A673 (cell line): ENCODE results near the gene ADAD2. TPM values are rescaled to one million over a fixed set of nuclear protein-coding genes. Genes with fewer than 3 reads are reported as not detected.

Source experiments
- BruUV-seq: library from RNA; stranded (reverse); fragments of 400-500 nt; replicated peaks from 2 replicates; lab custom pipeline; 2021; lab: Mats Ljungman, UMichigan
- CTCF ChIA-PET: fragments of 300-600 bp; sonication (Branson Sonifier 250); formaldehyde crosslinking; loops from one replicate; lab custom pipeline; 2022; ENCODE audit warnings: antibody characterized with exemption; lab: Charles Lee
- POLR2A ChIA-PET: fragments of 300-600 bp; sonication (Branson Sonifier 250); formaldehyde crosslinking; loops from one replicate; lab custom pipeline; 2022; ENCODE audit warnings: antibody characterized with exemption; ENCODE audit not compliant: low non-redundant PET; lab: Charles Lee
- DNase-seq: peaks from one replicate; pipeline ENCODE4 v3.0.0-alpha.2; 2015; ENCODE audit warnings: low spot score
- H3K27ac ChIP-seq: fragments of 200-600 bp; sonication (generic); 2 replicates; pipeline ENCODE4 v1.5.1; 2016; ENCODE audit warnings: mixed run types, low read depth, mild to moderate bottlenecking, mixed read lengths, antibody characterized with exemption, low read length; ENCODE audit not compliant: poor library complexity, severe bottlenecking
- H3K27me3 ChIP-seq: fragments of 200-600 bp; sonication (generic); replicated peaks from 2 replicates; pipeline ENCODE4 v1.6.1; 2017; ENCODE audit warnings: mixed run types, low read depth, mild to moderate bottlenecking, mixed read lengths, antibody characterized with exemption, low read length; ENCODE audit not compliant: insufficient read depth, poor library complexity
- H3K36me3 ChIP-seq: fragments of 200-600 bp; sonication (generic); 2 replicates; pipeline ENCODE4 v1.6.1; 2016; ENCODE audit warnings: mixed run types, mild to moderate bottlenecking, mixed read lengths, antibody characterized with exemption, low read length; ENCODE audit not compliant: insufficient read depth, poor library complexity, severe bottlenecking
- H3K4me1 ChIP-seq: fragments of 200-600 bp; sonication (generic); 2 replicates; pipeline ENCODE4 v1.6.1; 2017; ENCODE audit warnings: mixed run types, mild to moderate bottlenecking, mixed read lengths, antibody characterized with exemption, low read length; ENCODE audit not compliant: insufficient read depth, poor library complexity, severe bottlenecking
- H3K4me3 ChIP-seq: fragments of 200-600 bp; sonication (generic); 2 replicates; pipeline ENCODE4 v1.5.1; 2016; ENCODE audit warnings: low read depth, mixed run types, mild to moderate bottlenecking, mixed read lengths, low read length; ENCODE audit not compliant: poor library complexity, severe bottlenecking
- H3K9me3 ChIP-seq: fragments of 200-600 bp; sonication (generic); 2 replicates; pipeline ENCODE4 v1.6.1; 2016; ENCODE audit warnings: mixed run types, low read depth, mild to moderate bottlenecking, mixed read lengths, antibody characterized with exemption, low read length; ENCODE audit not compliant: poor library complexity, severe bottlenecking
- EZH2 ChIP-seq: fragments of 200-600 bp; sonication (generic); IDR thresholded peaks from 2 replicates; pipeline ENCODE4 v1.6.1; 2017; ENCODE audit warnings: borderline replicate concordance, low read depth, mild to moderate bottlenecking, mixed read lengths, antibody characterized with exemption, low read length; ENCODE audit not compliant: poor library complexity, severe bottlenecking
- intact Hi-C: fragments of 100-400 bp; cut with micrococcal nuclease; formaldehyde crosslinking; loops from one replicate; pipeline ENCODE4 v1.10.0; 2022; ENCODE audit not compliant: unreplicated experiment
- total RNA-seq: library from RNA; stranded (reverse); gene quantifications from 2 replicates; pipeline ENCODE4 v1.2.3, GENCODE V29; 2021
- TF ChIP-seq, protein P1 (sequence below): fragments of 300-800, 200-600 bp; sonication (generic); conservative IDR thresholded peaks from 2 replicates; pipeline ENCODE4 v1.5.1; 2017; ENCODE audit warnings: low read depth, mild to moderate bottlenecking, antibody characterized with exemption, low read length, moderate library complexity, mixed read lengths

ADAD2 gene
- total RNA-seq, 1 experiment from 2014 or later = not detected

- no TSS peak for BruUV-seq
- no peak overlapping the region for H3K4me3 ChIP-seq
- H3K4me1 ChIP-seq = no peaks in the 10 kb centered on the region
- no peak for TF ChIP-seq EZH2
- TF ChIP-seq, protein P1, sequence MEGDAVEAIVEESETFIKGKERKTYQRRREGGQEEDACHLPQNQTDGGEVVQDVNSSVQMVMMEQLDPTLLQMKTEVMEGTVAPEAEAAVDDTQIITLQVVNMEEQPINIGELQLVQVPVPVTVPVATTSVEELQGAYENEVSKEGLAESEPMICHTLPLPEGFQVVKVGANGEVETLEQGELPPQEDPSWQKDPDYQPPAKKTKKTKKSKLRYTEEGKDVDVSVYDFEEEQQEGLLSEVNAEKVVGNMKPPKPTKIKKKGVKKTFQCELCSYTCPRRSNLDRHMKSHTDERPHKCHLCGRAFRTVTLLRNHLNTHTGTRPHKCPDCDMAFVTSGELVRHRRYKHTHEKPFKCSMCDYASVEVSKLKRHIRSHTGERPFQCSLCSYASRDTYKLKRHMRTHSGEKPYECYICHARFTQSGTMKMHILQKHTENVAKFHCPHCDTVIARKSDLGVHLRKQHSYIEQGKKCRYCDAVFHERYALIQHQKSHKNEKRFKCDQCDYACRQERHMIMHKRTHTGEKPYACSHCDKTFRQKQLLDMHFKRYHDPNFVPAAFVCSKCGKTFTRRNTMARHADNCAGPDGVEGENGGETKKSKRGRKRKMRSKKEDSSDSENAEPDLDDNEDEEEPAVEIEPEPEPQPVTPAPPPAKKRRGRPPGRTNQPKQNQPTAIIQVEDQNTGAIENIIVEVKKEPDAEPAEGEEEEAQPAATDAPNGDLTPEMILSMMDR = no peak
- no peak for DNase-seq
- no peaks in the 10 kb centered on the region for H3K36me3 ChIP-seq
- ChIA-PET POLR2A (no interaction called here), CTCF (no interaction called here)
- no peaks in the 10 kb centered on the region for H3K9me3 ChIP-seq
- H3K27ac ChIP-seq = no peak overlapping the region
- H3K27me3 ChIP-seq = peaks cover 22% of the 10 kb centered on the region
- intact Hi-C loops = no loop called here
These were observed 43.6 kb downstream of the ADAD2 start for GRCh38 chr16:84234321-84235241.

DNA sequence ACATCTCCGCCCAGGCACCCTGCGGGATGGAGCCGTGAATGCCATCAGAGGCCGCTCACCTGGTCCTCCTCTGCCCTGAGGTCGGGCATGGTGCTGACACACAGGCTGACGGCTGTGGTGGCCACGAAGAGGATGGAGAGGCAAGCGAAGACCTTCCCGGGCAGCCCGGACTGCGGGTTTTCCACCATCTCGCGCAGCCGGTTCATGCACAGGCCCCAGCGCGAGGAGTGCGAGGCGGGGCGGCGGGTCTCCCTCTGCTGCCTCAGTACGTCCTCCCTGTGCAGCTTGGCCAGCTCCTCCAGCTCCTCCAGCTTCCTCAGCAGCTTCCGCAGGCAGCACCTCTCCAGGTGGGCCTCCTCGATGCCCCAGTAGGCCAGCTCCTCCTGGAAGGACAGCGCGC lies 45.7 kb downstream of the ADAD2 start:
- no peak for TF ChIP-seq EZH2
- TF ChIP-seq, protein P1 = no peak
- H3K36me3 ChIP-seq = no peaks in the 10 kb centered on the region
- CTCF ChIA-PET = no interaction called here
- POLR2A ChIA-PET = no interaction called here
- intact Hi-C loops = no loop called here
- no peak overlapping the region for H3K4me3 ChIP-seq
- H3K27me3 ChIP-seq = peaks cover 28% of the 10 kb centered on the region
- DNase-seq = no peak
- H3K4me1 ChIP-seq = no peaks in the 10 kb centered on the region
- H3K27ac ChIP-seq = no peak overlapping the region
- no peaks in the 10 kb centered on the region for H3K9me3 ChIP-seq
- BruUV-seq = no TSS peak

DNA sequence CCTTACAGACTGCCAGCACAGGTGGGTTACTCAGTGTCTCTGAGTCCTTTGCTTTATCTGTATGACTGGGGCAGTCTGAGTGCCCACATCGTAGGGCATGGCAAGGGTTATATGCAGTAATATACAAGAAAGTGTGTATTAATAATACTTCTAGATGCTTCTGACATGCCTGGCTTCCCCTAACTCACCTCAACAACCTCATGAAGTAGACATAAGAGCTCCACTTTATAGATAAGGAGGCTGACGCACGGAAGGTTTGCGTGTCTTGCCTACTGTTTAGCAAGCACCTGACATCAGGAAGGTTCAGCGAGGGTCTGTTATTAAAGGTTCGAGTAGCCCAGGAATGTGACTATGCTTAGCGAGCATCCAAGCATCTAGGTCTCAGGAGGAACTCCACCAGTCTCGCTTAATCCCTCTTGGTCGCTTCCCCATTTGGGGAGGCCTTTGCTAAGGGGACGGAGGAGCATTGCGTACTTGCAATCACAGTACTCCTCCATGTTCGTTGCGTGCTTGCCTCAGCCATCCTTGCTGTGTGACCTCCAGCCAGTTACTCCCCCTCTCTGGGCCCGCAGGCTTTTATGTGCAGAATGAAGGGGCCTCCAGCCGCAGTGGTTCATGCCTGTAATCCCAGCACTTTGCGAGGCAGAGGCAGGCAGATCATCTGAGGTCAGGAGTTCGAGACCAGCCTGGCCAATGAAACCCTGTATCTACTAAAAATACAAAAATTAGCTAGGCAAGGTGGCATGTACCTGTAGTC lies 47.2 kb downstream of the ADAD2 start:
- POLR2A ChIA-PET = no interaction called here
- no peaks in the 10 kb centered on the region for H3K36me3 ChIP-seq
- no peaks in the 10 kb centered on the region for H3K4me1 ChIP-seq
- BruUV-seq = no TSS peak
- DNase-seq = no peak
- intact Hi-C loops = no loop called here
- H3K27me3 ChIP-seq = peaks cover 30% of the 10 kb centered on the region
- TF ChIP-seq EZH2 = no peak
- TF ChIP-seq, protein P1 = no peak
- CTCF ChIA-PET = no interaction called here
- H3K4me3 ChIP-seq = no peak overlapping the region
- no peaks in the 10 kb centered on the region for H3K9me3 ChIP-seq
- no peak overlapping the region for H3K27ac ChIP-seq
